Measurements from ENCODE around the gene CGNL1. TPM values are rescaled to one million over a fixed set of nuclear protein-coding genes. Genes with fewer than 3 reads are reported as not detected.

The CGNL1 gene
- polyA plus RNA-seq, 1 of the 3 experiments (the other 2 are of a cell fraction): 0.23 TPM

- H3K9me3 ChIP-seq: no peaks in the 10 kb centered on the region
- DNase-seq: no peak
- no peaks in the 10 kb centered on the region for H3K79me2 ChIP-seq (ENCODE audit: insufficient read depth)
- H3K36me3 ChIP-seq (replicated peaks in 1 of 2; ENCODE audit: control insufficient read depth in 1 of 2, insufficient read depth in 2 of 2, low read length in 1 of 2): no peaks in the 10 kb centered on the region
- no peaks in the 10 kb centered on the region for H3F3A ChIP-seq (replicated peaks; ENCODE audit: insufficient read depth)
- no peak overlapping the region for H3K27ac ChIP-seq (ENCODE audit: low read depth in 2 of 2, low read length in 1 of 2)
- H3K4me2 ChIP-seq: no peak overlapping the region
- ChIA-PET POLR2A (no interaction called here), CTCF (interaction anchor here (0.8 to 4.6 kb wide), 6 partner anchors 19 to 165 kb away, joined by 3 to 24 read pairs (median 4); no protein-coding TSS in a partner anchor)
- no peaks in the 10 kb centered on the region for H4K20me1 ChIP-seq (ENCODE audit: insufficient read depth)
- H3K4me3 ChIP-seq (ENCODE audit: low read depth in 2 of 2, low read length in 1 of 2): no peak overlapping the region
- no peaks in the 10 kb centered on the region for H3K9me2 ChIP-seq
- no peak overlapping the region for H2AFZ ChIP-seq (ENCODE audit: low read depth)
- TF ChIP-seq MXI1 (IDR thresholded peaks at IDR 0.05; ENCODE audit: low read depth, low read length) (no peak), EP300 (IDR thresholded peaks at IDR 0.05; ENCODE audit: borderline replicate concordance in 1 of 2, low read depth in 1 of 2, low read length in 1 of 2) (no peak), YY1 (IDR thresholded peaks at IDR 0.05; ENCODE audit: low read depth) (no peak), NRF1 (IDR thresholded peaks at IDR 0.05; ENCODE audit: low read depth, low read length) (no peak), CTCF (IDR thresholded peaks at IDR 0.05) (no peak), TCF12 (IDR thresholded peaks at IDR 0.05) (no peak), FOXM1 (IDR thresholded peaks at IDR 0.05; ENCODE audit: low read depth) (no peak), MAX (IDR thresholded peaks at IDR 0.05; ENCODE audit: low read depth) (no peak), FOXJ3 (CRISPR knock-in tag; IDR thresholded peaks at IDR 0.05) (no peak), MEF2A (IDR thresholded peaks at IDR 0.05; ENCODE audit: borderline replicate concordance, low read depth) (no peak), GABPA (IDR thresholded peaks at IDR 0.05; ENCODE audit: low read depth) (no peak), RFX5 (IDR thresholded peaks at IDR 0.05; ENCODE audit: low read length) (no peak), USF2 (IDR thresholded peaks at IDR 0.05; ENCODE audit: borderline replicate concordance, low read depth, low read length) (no peak), ZBTB33 (IDR thresholded peaks at IDR 0.05; ENCODE audit: borderline replicate concordance, low read depth) (no peak), GATA2 (CRISPR knock-in tag; IDR thresholded peaks at IDR 0.05) (no peak), RCOR1 (IDR thresholded peaks at IDR 0.05; ENCODE audit: low read length) (no peak), TAF1 (IDR thresholded peaks at IDR 0.05; ENCODE audit: borderline replicate concordance, low read depth, low read length) (no peak), USF1 (IDR thresholded peaks at IDR 0.05; ENCODE audit: borderline replicate concordance, low read depth) (no peak)
- peaks cover 0 to 17% of the 10 kb centered on the region in 2 experiments; a peak in 1 of 4 replicates for H3K4me1 ChIP-seq (ENCODE audit: control insufficient read depth in 1 of 2, insufficient read depth in 2 of 2, low read depth in 1 of 2, low read length in 1 of 2)
- H3K27me3 ChIP-seq (ENCODE audit: insufficient read depth): no peaks in the 10 kb centered on the region
- 83% methylated on average over 9 of the region's 9 CpGs for WGBS (ENCODE audit: low lambda C conversion rate)
- H3K9ac ChIP-seq: no peak overlapping the region
Measured at GRCh38 chr15:57505949-57506391, 129.7 kb downstream of the CGNL1 start.
